GM12874 (cell line): ENCODE data around the gene UBLCP1.

ENCODE experiments used
- CTCF ChIP-seq: IDR thresholded peaks from 2 replicates; pipeline ENCODE4 v1.5.1; 2011; ENCODE audit warnings: low read depth, mild to moderate bottlenecking, control low read depth, low read length, moderate library complexity; ENCODE audit not compliant: insufficient read depth

The UBLCP1 gene

GRCh38 chr5:159319832-159320231 lies 56.7 kb downstream of the UBLCP1 start:
- TF ChIP-seq CTCF: no peak

- no peak for TF ChIP-seq CTCF
Measured at GRCh38 chr5:159322180-159322579, 59.1 kb downstream of the UBLCP1 start.

GRCh38 chr5:159324102-159324755 lies 61.1 kb downstream of the UBLCP1 start:
- TF ChIP-seq CTCF: no peak

GRCh38 chr5:159324986-159325385 lies 61.9 kb downstream of the UBLCP1 start:
- TF ChIP-seq CTCF: no peak

- TF ChIP-seq CTCF: no peak
Measured at GRCh38 chr5:159330131-159330800, 67.2 kb downstream of the UBLCP1 start, which contains the start of gene IL12B. IL12B (minus strand) TSS chr5:159330487; CDS start chr5:159326782, 3,705 bp downstream.

- TF ChIP-seq CTCF: peak; percentile 93
Measured at GRCh38 chr5:159331093-159331973, 68.2 kb downstream of the UBLCP1 start.
